ENCODE measurements around the gene NAA60.

Gene NAA60

DNA sequence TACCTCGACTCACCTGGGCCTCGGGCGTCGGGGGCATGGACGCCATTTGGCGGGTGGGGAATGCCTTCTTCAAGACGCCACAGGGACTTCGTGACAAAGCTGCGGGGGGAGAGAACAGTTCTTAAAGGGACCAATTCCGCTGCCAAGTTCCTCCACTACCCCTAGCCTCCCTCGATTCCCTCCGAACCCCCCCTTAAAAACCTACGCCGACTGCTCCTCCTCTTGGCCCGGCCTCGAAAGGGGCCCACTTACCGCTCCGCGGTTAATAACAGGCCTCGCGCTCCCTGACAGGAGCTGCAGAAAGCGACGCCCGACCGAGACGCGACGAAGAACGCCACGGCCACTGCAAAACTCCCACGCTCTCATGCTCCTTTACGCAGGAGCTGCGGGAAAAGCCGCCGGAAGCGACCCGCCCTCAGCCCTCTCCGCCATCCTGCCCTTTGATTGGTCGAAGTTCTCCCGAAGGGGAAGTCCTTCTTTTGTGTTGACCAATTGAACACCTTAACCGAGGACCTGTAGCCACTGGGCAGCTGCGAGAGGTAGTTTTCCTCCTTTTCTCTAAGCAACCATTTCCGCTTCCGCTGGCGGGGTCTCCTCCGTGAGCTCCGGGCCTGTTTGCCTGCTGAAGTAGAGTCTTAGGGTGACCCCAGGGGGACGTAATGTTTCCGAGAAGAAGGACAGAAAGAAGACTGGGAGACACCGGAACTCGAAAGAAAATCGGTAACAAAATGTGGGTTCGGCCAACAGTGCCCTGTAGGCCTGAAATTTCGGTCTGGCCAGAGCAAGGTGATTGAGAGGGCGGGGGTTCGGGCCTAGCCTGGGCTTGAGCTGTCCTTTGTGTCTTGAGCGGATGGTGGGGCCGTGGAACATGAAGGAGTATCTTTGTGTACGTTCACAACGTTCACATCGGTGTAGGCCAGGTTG is at the start of gene NAA60, which contains the start of gene ZNF597:
Gene NAA60 (plus strand): TSS at position 573 of the 924 bp plus-strand sequence. CDS start 32,548 bp downstream, outside the sequence.
Gene ZNF597 (minus strand): TSS at position 397 of the 924 bp plus-strand sequence. CDS start 351 bp downstream, at position 46.
- DNase-seq (ENCODE audit: low read depth in 2 of 2): peak; percentile 54 to 58

DNA sequence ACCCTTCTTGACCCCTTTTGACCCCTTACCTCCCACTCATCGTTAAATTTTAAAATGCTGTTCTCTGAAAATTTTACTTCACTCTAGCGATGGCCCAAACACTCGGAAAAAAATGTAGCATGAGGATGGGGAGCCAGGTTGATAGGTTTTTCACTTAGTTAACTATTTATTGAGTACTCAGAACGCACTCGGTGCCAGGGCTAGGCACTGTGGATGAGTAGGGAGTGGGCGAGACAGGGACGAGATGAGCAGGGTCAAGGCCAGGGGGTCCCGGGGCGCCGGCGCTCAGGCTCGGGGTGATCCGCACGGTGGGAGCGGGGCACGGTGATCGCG is 43.1 kb upstream of the NAA60 start:
- no peak for DNase-seq (ENCODE audit: low read depth in 2 of 2)

DNA sequence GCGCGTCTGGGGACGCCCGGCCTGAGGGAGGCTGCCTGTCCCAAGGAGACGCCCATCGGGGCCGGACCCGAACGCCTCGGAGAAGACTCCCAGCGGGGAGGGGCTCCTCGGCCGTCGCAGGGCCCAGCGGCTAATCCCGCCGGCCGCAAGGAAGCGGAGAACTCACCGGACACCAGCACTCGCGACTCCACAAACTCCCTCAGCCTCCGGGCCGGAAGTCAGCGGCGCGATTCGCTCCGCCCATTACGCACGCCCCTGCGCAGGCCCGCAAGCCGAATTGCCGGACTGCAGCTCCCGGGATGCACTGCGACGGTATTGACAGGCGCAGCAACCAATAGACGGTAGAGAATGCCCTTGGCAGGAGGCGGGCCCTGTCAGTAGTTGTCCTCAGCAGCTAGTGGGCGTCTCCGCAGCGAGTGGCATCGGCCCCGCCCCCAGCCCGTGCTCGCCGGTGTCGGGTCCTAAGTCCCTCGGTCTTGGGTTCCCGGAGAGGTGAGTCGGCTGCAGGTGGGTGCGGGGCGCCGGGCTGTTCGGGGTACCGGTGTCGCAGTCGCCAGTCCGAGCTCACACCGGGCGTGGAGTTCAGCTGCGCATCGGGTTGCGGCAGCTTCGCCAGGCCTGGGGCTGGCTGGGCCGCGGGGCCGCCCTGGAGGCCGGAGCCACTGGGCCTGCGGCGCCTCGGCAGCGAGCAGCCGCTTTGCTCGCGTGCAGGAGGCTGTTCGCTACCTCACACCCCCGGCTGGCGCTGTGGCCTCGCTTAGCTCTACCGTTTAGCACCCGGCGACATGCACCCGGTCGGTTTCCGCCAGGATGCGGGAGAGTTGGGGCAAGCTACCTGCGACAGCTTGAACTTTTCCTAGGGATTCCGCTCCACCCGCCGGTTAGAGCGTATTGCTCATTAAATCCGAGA is 42.4 kb upstream of the NAA60 start, which contains the start of the genes ZNF174 and ZSCAN32:
Gene ZNF174 (plus strand): TSS at position 437 of the 910 bp plus-strand sequence. CDS start 790 bp downstream, outside the sequence.
Gene ZSCAN32 (minus strand): TSS at position 226 of the 910 bp plus-strand sequence. CDS start 3,447 bp downstream, outside the sequence.
- DNase-seq (ENCODE audit: low read depth in 2 of 2): peak; percentile 93 to 98

DNA sequence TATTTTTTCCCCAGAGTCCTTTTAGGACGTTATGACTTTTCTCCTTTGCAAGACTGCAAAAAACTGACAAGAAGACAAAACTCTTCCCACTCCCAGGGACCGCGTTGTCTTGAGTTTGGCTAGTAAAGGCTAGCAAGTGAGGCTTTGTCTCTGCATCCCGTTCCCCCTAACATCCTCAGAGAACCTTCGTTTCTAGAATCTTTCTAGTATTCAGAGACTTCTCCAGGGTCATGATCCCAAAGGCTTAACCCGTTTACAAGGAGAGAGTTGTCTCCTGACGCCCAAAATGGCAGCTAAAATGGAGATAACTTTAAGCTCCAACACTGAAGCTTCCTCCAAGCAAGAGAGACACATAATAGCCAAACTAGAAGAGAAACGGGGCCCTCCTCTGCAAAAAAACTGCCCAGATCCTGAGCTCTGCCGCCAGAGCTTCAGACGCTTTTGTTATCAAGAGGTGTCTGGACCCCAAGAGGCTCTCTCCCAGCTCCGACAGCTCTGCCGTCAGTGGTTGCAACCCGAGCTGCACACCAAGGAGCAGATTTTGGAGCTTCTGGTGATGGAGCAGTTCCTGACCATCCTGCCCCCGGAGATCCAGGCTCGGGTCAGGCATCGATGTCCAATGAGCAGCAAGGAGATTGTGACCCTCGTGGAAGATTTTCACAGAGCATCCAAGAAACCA is 41.6 kb upstream of the NAA60 start:
- no peak for DNase-seq (ENCODE audit: low read depth in 2 of 2)

DNA sequence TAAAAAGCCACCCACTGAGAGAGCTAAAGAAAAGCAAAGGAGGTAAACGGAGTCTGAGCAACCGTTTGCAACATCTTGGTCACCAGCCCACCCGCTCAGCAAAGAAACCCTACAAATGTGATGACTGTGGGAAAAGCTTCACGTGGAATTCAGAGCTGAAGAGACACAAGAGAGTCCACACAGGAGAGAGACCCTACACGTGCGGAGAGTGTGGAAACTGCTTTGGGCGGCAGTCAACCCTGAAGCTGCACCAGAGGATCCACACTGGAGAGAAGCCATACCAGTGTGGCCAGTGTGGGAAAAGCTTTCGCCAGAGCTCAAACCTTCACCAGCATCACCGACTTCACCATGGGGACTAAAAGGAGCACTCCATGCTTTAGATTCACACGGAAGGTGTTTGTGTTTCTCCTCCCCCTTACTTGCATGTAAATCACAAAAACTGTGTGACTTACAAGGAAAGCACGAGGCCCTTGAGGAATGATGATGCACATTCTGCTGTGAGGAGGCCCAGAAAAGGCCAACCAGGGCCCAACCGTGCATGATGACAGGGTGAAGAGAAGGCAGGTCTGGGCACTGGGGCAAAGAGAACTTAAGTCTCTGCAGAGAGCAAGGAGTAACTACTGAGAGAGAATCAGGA is 34.8 kb upstream of the NAA60 start:
- no peak for DNase-seq (ENCODE audit: low read depth in 2 of 2)

DNA sequence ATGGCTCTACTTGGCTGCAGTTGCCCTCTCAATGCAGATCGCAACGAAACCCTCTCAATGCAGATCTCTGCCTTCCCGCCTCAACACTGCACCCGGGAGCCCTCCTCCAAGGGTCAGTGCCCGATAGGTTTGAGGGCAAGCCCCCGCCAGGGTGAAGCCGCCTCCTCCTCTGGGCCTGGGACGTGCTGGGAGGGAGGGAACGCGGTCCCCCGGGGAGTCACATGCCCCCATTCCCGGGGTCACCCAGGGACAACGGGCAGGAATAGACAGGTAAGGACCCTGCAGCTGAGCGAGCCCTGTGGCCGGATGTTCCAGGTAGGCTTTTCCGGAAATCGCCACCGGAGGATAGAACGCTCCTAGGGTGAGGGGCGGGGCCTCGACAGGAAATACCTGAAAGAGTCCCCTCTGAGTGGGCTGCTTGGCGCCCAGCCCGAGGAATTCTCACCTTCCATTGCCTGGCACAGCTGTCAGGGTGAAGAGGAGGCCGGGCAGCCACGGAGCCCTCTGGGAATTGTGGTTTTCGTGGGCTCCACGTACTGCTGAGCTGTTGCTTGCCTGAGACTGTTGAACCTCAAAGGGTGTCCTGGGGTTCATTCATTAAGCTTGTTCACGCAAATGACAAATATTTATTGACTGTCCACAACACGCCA is 29.6 kb upstream of the NAA60 start:
- no peak for DNase-seq (ENCODE audit: low read depth in 2 of 2)

DNA sequence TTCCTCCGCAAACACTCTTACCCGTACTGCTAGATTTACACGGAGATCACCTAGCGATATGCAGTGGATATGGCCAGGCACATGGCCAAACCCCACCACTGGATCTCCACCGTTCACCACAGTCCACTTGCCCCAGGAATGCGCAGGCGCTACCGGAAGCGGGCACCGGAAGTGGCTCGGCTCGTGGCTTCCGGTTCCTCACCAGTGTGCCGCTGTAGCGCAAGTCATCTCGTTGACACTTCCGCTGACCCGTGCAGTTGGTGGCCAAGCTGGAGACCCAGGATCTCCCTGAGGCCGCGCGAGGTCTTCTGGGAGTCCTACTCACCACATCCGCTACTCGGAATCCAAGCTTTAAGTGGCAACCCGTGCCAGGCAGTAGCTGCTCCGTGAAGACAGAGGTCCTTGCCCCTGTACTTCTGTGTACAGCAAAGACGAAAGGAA is 11.7 kb upstream of the NAA60 start:
- DNase-seq (ENCODE audit: low read depth in 2 of 2): peak in 1 of 2 donors; percentile 55

DNA sequence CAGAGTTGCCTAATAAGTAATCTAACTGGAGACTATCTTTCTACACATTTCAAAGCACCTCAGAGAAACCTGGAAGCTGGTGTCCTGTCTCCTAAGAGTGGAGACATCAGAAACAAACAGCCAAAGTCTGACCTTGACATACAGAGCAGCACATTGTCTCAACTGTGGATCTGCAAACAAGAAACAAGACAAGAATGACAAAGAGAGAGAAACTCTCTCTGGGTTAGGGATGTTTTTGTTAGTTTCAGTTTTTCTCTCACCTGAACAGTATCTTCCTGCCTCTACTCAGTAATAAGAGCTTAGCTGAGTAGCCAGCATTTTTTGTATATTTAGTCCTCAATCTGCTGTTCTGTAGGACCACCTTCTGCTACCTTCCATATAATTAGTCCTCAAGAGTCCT is 9.1 kb upstream of the NAA60 start:
- no peak for DNase-seq (ENCODE audit: low read depth in 2 of 2)

DNA sequence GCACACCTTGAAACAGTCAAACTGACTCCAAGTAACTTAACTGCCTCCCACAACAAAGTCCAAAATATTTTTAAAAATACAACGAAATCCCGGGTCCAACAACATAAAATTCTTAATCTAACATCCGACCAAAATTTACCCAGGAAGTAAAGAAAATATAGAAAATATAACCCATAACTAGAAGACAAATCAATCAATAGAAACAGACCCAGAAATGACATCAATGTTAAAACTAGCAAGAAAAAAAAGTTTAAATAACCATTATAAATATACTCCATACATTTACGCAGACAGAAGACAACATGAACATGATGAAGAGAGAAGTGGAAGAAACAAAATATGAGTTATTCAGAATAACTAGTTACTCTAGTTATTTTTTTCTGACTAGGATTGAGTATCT is 3.8 kb upstream of the NAA60 start:
- DNase-seq (ENCODE audit: low read depth in 2 of 2): no peak

DNA sequence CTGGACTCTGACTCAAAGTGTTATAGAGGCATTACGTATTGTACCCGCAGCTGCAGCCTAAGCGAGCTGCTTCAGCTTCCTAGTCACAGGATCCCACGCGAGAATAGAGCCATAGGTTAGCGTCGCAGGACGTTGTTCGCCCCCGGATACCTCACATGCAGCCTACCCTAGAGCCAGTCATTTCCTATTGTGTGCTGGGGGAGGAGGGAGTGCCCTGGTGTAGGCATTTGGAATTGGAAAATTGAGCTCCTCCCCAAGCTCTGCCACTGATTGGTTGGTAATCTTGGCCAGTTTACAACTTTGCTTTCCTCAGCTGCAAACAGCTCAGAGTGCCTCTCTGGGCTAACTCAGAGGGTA is 530 bp downstream of the NAA60 start:
- no peak for DNase-seq (ENCODE audit: low read depth in 2 of 2)

DNA sequence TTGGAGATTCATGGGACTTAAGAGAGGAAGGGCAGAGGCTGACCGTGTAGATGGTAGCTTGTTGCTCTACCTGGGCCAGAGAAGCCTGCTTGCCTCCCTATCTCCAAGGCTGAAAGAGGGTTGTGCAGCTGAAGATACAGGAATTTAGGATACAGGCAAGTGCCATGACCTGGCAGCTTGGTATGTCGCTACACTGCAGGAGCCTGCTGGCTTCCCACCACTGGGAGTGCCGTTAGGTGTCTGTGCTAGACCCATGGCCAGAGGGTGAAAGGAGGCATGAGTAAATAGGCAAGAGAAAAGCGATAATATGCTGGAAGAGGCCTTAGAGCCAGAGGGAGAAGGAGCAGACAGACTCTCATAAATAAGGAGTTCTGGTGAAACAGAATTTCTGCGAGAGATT is 10.6 kb downstream of the NAA60 start:
- no peak for DNase-seq (ENCODE audit: low read depth in 2 of 2)

DNA sequence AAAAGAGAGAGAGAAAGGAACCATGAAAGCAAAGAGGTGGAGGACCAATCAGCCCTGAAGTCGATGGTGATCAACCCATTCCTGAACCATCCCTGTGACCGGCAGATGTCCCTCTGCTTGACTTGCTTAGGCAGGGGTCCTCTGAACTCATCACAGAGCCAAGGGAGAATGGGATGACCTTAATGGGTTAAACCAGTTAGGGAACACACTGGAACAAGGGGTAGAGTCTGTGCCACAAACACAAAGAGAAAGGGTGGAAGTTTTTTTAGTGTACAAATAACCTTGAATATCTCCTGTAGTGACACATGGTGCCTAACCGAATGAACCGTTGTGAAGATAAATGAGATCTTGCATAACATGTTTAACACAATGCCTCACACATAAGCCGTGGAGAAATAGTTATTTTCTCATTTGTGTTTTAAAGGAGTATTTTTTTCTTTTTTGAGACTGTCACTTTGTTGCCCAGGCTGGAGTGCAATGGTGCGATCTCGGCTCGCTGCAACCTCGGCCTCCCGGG is 11.2 kb downstream of the NAA60 start:
- DNase-seq (ENCODE audit: low read depth in 2 of 2): no peak

DNA sequence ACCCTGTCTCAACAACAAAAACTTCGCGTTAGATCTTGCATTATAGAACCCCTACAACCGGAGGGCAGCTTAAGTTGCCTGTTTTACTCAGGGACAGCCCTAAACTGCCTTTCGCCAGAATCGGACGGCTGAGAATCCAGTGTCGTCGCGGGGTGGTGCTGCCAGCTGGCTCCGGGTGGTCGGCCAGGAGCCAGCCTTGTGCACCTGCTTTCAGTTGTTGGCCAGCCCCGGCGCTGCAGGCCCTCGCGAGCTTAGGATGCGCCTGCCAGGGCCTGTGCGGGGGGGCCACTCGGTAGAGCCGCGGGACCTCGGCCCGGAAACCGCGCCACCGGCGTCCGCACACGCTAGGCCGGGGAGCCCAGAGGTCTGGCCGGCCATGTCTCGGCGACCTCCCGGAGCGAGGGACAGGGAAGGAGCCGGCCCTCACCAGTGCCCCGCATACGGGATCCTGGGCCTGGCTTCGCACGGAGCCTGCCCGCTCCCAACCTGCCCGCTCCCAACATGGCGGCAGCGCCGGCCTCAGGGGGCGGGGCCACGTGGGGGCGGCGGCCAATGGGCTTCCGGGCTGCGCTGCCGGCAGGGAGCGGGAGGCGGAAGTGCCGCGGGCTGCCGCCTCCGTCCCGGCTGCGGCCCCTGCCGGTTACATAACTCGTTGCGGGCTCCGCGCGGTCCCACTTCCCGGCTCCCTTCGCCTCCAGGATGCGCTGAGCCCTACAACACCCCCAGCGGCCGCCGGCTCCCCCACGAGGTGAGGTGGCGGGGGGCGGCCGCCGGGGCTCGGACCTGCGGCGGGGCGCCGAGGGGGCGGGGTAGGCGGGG is 14.2 kb downstream of the NAA60 start:
- peak; percentile 79 to 94 for DNase-seq (ENCODE audit: low read depth in 2 of 2)

DNA sequence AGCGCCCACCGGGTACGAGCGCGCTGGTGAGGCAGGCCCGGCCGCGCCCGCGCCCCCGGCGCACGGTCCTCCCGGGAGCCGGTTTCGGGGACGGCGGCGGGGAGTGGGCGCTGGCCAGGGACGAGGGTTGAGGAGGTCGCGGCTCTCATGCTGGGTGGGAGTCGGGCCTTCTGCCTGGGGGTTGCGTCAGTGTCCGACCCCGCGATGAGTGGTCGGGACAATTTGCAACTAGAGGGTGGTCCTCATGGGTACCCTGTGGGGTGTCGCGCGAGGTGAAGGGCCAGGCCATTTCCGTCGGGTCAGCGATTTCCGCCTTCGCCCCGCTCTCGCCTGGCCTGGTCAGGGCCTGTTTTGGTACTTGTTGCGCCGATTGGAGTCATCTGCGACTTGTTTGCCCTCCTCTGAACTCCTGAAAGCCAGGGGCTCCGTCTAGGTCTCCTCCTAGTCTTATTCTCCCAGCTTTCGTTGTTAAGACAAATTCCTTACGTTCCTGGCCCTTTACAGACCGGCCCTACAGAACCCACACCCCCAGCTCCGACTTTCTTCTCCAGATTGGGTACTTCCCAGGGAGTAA is 14.9 kb downstream of the NAA60 start:
- no peak for DNase-seq (ENCODE audit: low read depth in 2 of 2)

DNA sequence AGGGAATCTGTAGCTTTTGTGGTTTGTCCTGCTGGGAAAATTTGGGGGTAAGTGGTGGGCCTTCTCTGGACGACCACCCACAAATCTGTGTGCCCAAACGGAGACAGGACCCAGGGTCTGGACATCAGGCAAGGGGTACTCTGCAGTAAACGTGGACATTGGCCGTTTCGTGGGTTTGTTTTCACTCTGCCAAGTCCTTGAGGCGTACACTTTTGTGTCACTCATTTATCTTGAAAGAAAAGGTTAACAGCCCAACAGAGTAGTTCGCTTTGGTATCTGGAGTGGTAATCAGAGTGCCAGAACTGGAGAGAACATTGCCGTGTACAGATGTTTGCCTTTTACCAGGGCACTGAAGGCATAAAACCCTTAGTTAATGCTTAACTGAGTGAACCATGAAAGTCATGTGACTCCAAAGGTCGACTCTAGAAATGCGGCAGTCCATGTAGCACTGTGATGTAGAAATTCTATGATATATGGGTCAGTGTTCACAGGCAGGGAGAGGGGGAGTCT is 15.4 kb downstream of the NAA60 start:
- DNase-seq (ENCODE audit: low read depth in 2 of 2): no peak

DNA sequence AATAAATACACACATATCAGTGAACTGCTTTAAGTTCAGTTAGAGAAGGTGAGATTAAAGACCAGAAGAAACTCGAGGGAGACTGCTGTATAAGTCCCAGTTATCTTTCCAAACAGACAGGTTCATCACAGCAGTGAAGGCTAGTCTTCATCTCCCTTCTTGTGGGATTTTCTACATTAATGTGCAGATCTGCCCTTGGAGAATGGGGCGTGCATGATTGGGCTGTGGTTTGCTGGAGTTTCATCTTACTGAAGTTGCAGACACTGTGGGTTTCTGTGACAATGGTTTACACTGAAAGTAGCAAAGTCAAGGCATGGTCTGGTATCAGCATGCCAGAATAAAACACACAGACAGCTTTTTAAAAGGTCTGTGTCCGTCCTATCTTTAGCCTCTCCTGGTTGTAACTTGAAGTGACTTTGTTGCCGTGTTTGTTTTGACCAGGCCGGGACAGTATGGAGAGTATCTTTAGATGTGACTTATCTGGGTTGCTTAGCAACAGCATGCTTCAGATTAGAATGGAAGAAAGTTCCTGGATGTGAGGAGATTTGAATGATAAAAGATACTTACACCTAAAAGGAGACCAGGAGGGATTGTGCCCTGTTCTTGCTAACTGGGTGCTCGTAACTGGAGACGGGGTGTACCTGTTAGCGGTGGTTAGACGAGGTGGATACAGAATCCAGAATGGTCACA is 16.1 kb downstream of the NAA60 start:
- DNase-seq (ENCODE audit: low read depth in 2 of 2): no peak

DNA sequence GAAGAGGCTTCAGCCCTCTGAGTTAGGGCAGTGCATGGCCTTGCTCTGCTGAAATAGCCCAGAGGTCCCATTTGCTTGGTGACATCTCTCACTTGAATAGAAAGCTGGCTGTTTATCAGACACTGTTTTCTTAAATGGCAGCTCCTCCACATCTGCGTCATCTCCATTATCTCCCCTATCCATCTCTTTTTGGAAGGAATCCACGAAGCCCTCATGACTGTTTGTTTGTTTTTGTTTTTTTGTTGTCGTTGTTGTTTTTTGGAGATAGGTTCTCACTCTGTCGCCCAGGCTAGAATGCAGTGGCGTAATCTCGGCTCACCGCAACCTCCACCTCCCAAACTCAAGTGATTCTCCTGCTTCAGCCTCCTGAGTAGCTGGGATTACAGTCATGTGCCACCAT is 16.6 kb downstream of the NAA60 start:
- no peak for DNase-seq (ENCODE audit: low read depth in 2 of 2)

DNA sequence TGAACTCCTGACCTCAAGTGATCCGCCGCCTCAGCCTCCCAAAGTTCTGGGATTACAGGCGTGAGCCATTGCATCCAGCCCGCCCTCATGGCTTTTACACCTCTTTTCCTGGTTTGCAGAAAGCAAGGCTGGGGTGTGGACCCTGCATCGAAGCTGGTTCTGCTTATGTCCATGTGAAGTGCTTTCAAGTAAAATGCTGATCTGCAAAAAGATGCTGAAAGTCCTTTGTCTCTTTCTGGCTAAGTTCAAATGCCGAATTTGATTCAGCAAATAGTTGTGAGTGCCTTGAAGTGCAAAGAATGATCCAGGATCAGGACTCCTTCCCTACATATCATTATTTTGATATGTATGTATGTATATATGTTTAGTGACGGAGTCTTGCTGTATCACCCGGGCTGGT is 17.1 kb downstream of the NAA60 start:
- DNase-seq (ENCODE audit: low read depth in 2 of 2): no peak

Data from stimulated activated CD4-positive, alpha-beta T cell treated with anti-CD3 and anti-CD28 coated beads, Interleukin-1b, Interleukin-23, amount 100 ng/mL, for 4 hours (primary cell).